WTC11 (cell line): ENCODE results near the gene BTBD9. TPM values are rescaled to one million over a fixed set of nuclear protein-coding genes. Genes with fewer than 3 reads are reported as not detected.

ENCODE experiments used
- ATAC-seq: fragments of 200-7000 bp; cut with Tn5 transposase; 2 replicates; pipeline ENCODE4 v1.10.0; 2021; ENCODE audit warnings: mild to moderate bottlenecking, moderate library complexity
- CTCF ChIA-PET: fragments of 300-600 bp; sonication (Branson Sonifier 250); formaldehyde crosslinking; loops from one replicate; lab custom pipeline; 2021; ENCODE audit warnings: antibody characterized with exemption; lab: Charles Lee
- POLR2A ChIA-PET: fragments of 350-600 bp; sonication (Branson Sonifier 250); formaldehyde crosslinking; loops from one replicate; lab custom pipeline; 2021; ENCODE audit warnings: antibody characterized with exemption; lab: Charles Lee
- DNase-seq: peaks from one replicate; pipeline ENCODE4 v3.0.0; 2021; ENCODE audit warnings: low spot score
- H3K27ac Mint-ChIP-seq: 2 replicates; pipeline ENCODE4 v1.8.0; 2021; ENCODE audit warnings: mixed read lengths
- H3K27me3 Mint-ChIP-seq: 2 replicates; pipeline ENCODE4 v1.8.0; 2021; ENCODE audit warnings: low read depth, mild to moderate bottlenecking, moderate library complexity, mixed read lengths
- H3K36me3 Mint-ChIP-seq: 2 replicates; pipeline ENCODE4 v1.8.0; 2021; ENCODE audit warnings: mixed read lengths
- H3K4me1 Mint-ChIP-seq: 2 replicates; pipeline ENCODE4 v1.8.0; 2022; ENCODE audit warnings: mixed read lengths
- H3K4me3 Mint-ChIP-seq: 2 replicates; pipeline ENCODE4 v1.8.0; 2021; ENCODE audit warnings: mild to moderate bottlenecking, moderate library complexity, mixed read lengths
- H3K9me3 Mint-ChIP-seq: 2 replicates; pipeline ENCODE4 v1.8.0; 2021; ENCODE audit warnings: mixed read lengths
- ELF4 ChIP-seq: sonication (generic); formaldehyde crosslinking; IDR thresholded peaks from 2 replicates; pipeline ENCODE4 v1.8.1; 2022; ENCODE audit warnings: low read depth, mild to moderate bottlenecking, moderate library complexity, missing genetic modification reagents
- FOXJ3 ChIP-seq: sonication (generic); formaldehyde crosslinking; IDR thresholded peaks from 2 replicates; pipeline ENCODE4 v1.9.0; 2021; ENCODE audit warnings: missing genetic modification reagents, mild to moderate bottlenecking, borderline replicate concordance
- GABPB1 ChIP-seq: sonication (generic); formaldehyde crosslinking; IDR thresholded peaks from 2 replicates; pipeline ENCODE4 v1.8.1; 2023; ENCODE audit warnings: mild to moderate bottlenecking, missing genetic modification reagents
- KAT7 ChIP-seq: sonication (generic); formaldehyde crosslinking; IDR thresholded peaks from 2 replicates; pipeline ENCODE4 v1.8.1; 2023; ENCODE audit warnings: missing genetic modification reagents, mild to moderate bottlenecking, borderline replicate concordance
- NFATC4 ChIP-seq: fragments of 250-450 bp; sonication (Bioruptor Pico); IDR thresholded peaks from 2 replicates; pipeline ENCODE4 v1.9.0; 2021; ENCODE audit warnings: mild to moderate bottlenecking
- NR2C2 ChIP-seq: sonication (generic); formaldehyde crosslinking; IDR thresholded peaks from 2 replicates; pipeline ENCODE4 v1.8.0; 2022; ENCODE audit warnings: mild to moderate bottlenecking, missing genetic modification reagents
- TP53 ChIP-seq: sonication (generic); formaldehyde crosslinking; IDR thresholded peaks from 2 replicates; pipeline ENCODE4 v1.8.1; 2023; ENCODE audit warnings: mild to moderate bottlenecking, missing genetic modification reagents
- ZNF219 ChIP-seq: sonication (generic); formaldehyde crosslinking; IDR thresholded peaks from 2 replicates; pipeline ENCODE4 v1.8.0; 2023; ENCODE audit warnings: missing genetic modification reagents, mild to moderate bottlenecking, borderline replicate concordance
- ZNF671 ChIP-seq: fragments of 250-450 bp; sonication (Bioruptor Pico); IDR thresholded peaks from 2 replicates; pipeline ENCODE4 v1.8.0; 2021; ENCODE audit warnings: mild to moderate bottlenecking
- total RNA-seq: library from RNA; stranded (reverse); gene quantifications from 3 replicates; pipeline ENCODE4 v1.2.3, GENCODE V29; 2021
- TF ChIP-seq, protein P1 (sequence below): fragments of 250-450 bp; sonication (Bioruptor Pico); IDR thresholded peaks from 2 replicates; pipeline ENCODE4 v1.9.0; 2021; ENCODE audit warnings: mild to moderate bottlenecking, borderline replicate concordance
- TF ChIP-seq, protein P2 (sequence below): fragments of 250-450 bp; sonication (Bioruptor Pico); IDR thresholded peaks from 2 replicates; pipeline ENCODE4 v1.9.0; 2021; ENCODE audit warnings: moderate library complexity, mild to moderate bottlenecking, inconsistent platforms, borderline replicate concordance
- TF ChIP-seq, protein P3 (sequence below): sonication (generic); formaldehyde crosslinking; IDR thresholded peaks from 2 replicates; pipeline ENCODE4 v1.8.0; 2022; ENCODE audit warnings: mild to moderate bottlenecking, missing genetic modification reagents
- TF ChIP-seq, protein P4 (sequence below): sonication (generic); formaldehyde crosslinking; IDR thresholded peaks from 2 replicates; pipeline ENCODE4 v1.8.0; 2023; ENCODE audit warnings: missing genetic modification reagents
- TF ChIP-seq, protein P5 (sequence below): fragments of 250-450 bp; sonication (Bioruptor Pico); IDR thresholded peaks from 2 replicates; pipeline ENCODE4 v1.9.0; 2021; ENCODE audit warnings: mild to moderate bottlenecking
- TF ChIP-seq, protein P6 (sequence below): sonication (generic); formaldehyde crosslinking; IDR thresholded peaks from 2 replicates; pipeline ENCODE4 v1.8.1; 2023; ENCODE audit warnings: mild to moderate bottlenecking, missing genetic modification reagents
- TF ChIP-seq, protein P7 (sequence below): sonication (generic); formaldehyde crosslinking; IDR thresholded peaks from 2 replicates; pipeline ENCODE4 v1.8.1; 2023; ENCODE audit warnings: mild to moderate bottlenecking, missing genetic modification reagents, borderline replicate concordance
- TF ChIP-seq, protein P8 (sequence below): sonication (generic); formaldehyde crosslinking; IDR thresholded peaks from 2 replicates; pipeline ENCODE4 v1.8.0; 2022; ENCODE audit warnings: mild to moderate bottlenecking, missing genetic modification reagents
- TF ChIP-seq, protein P9 (sequence below): sonication (generic); formaldehyde crosslinking; IDR thresholded peaks from 2 replicates; pipeline ENCODE4 v1.8.1; 2023; ENCODE audit warnings: mild to moderate bottlenecking, missing genetic modification reagents, moderate library complexity
- TF ChIP-seq, protein P10 (sequence below): sonication (generic); formaldehyde crosslinking; IDR thresholded peaks from 2 replicates; pipeline ENCODE4 v1.8.1; 2022; ENCODE audit warnings: low read depth, missing genetic modification reagents, borderline replicate concordance

Gene BTBD9
- total RNA-seq, 1 experiment from 2014 or later = 4.2 TPM

DNA sequence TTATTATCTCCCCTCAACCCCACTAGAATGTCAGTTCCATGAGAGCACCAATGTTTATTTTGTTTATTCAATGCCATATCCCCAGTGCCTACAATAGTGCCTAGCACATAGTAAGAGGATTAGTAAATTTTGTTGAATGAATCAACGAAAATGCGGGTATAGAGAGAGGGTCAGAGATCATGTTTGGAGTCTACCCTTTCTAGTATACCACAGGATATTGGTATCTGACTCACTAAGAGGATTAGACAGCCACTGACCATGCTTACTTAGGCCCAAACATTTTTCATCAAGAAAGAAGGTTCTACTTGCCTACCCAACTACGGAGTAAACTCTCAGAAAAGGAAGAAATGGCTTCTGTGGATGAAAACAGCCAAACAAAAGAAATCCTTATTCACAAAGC, 356.8 kb downstream of the BTBD9 start:
- CTCF ChIA-PET = no interaction called here
- no peaks in the 10 kb centered on the region for H3K27me3 Mint-ChIP-seq
- ATAC-seq = no peak

More for the DNA sequence above, 356.8 kb downstream of the BTBD9 start:
- Mint-ChIP-seq H3K9me3 (no peaks in the 10 kb centered on the region), H3K4me1 (peaks cover 26% of the 10 kb centered on the region), H3K4me3 (no peak overlapping the region), H3K36me3 (no peaks in the 10 kb centered on the region), H3K27ac (no peak overlapping the region)
- TF ChIP-seq, protein P1, sequence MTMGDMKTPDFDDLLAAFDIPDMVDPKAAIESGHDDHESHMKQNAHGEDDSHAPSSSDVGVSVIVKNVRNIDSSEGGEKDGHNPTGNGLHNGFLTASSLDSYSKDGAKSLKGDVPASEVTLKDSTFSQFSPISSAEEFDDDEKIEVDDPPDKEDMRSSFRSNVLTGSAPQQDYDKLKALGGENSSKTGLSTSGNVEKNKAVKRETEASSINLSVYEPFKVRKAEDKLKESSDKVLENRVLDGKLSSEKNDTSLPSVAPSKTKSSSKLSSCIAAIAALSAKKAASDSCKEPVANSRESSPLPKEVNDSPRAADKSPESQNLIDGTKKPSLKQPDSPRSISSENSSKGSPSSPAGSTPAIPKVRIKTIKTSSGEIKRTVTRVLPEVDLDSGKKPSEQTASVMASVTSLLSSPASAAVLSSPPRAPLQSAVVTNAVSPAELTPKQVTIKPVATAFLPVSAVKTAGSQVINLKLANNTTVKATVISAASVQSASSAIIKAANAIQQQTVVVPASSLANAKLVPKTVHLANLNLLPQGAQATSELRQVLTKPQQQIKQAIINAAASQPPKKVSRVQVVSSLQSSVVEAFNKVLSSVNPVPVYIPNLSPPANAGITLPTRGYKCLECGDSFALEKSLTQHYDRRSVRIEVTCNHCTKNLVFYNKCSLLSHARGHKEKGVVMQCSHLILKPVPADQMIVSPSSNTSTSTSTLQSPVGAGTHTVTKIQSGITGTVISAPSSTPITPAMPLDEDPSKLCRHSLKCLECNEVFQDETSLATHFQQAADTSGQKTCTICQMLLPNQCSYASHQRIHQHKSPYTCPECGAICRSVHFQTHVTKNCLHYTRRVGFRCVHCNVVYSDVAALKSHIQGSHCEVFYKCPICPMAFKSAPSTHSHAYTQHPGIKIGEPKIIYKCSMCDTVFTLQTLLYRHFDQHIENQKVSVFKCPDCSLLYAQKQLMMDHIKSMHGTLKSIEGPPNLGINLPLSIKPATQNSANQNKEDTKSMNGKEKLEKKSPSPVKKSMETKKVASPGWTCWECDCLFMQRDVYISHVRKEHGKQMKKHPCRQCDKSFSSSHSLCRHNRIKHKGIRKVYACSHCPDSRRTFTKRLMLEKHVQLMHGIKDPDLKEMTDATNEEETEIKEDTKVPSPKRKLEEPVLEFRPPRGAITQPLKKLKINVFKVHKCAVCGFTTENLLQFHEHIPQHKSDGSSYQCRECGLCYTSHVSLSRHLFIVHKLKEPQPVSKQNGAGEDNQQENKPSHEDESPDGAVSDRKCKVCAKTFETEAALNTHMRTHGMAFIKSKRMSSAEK (CRISPR knock-in tag) = no peak
- TF ChIP-seq, protein P2, sequence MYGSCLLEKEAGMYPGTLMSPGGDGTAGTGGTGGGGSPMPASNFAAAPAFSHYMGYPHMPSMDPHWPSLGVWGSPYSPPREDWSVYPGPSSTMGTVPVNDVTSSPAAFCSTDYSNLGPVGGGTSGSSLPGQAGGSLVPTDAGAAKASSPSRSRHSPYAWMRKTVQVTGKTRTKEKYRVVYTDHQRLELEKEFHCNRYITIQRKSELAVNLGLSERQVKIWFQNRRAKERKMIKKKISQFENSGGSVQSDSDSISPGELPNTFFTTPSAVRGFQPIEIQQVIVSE (CRISPR knock-in tag) = no peak
- TF ChIP-seq NFATC4 (CRISPR knock-in tag) = no peak
- TF ChIP-seq, protein P3, sequence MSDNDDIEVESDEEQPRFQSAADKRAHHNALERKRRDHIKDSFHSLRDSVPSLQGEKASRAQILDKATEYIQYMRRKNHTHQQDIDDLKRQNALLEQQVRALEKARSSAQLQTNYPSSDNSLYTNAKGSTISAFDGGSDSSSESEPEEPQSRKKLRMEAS (CRISPR knock-in tag) = no peak
- TF ChIP-seq, protein P4, sequence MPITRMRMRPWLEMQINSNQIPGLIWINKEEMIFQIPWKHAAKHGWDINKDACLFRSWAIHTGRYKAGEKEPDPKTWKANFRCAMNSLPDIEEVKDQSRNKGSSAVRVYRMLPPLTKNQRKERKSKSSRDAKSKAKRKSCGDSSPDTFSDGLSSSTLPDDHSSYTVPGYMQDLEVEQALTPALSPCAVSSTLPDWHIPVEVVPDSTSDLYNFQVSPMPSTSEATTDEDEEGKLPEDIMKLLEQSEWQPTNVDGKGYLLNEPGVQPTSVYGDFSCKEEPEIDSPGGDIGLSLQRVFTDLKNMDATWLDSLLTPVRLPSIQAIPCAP = no peak
- no peak for TF ChIP-seq GABPB1 (CRISPR knock-in tag)
- TF ChIP-seq, protein P5, sequence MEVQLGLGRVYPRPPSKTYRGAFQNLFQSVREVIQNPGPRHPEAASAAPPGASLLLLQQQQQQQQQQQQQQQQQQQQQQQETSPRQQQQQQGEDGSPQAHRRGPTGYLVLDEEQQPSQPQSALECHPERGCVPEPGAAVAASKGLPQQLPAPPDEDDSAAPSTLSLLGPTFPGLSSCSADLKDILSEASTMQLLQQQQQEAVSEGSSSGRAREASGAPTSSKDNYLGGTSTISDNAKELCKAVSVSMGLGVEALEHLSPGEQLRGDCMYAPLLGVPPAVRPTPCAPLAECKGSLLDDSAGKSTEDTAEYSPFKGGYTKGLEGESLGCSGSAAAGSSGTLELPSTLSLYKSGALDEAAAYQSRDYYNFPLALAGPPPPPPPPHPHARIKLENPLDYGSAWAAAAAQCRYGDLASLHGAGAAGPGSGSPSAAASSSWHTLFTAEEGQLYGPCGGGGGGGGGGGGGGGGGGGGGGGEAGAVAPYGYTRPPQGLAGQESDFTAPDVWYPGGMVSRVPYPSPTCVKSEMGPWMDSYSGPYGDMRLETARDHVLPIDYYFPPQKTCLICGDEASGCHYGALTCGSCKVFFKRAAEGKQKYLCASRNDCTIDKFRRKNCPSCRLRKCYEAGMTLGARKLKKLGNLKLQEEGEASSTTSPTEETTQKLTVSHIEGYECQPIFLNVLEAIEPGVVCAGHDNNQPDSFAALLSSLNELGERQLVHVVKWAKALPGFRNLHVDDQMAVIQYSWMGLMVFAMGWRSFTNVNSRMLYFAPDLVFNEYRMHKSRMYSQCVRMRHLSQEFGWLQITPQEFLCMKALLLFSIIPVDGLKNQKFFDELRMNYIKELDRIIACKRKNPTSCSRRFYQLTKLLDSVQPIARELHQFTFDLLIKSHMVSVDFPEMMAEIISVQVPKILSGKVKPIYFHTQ (CRISPR knock-in tag) = no peak
- no peak for TF ChIP-seq FOXJ3 (CRISPR knock-in tag)
- TF ChIP-seq, protein P6, sequence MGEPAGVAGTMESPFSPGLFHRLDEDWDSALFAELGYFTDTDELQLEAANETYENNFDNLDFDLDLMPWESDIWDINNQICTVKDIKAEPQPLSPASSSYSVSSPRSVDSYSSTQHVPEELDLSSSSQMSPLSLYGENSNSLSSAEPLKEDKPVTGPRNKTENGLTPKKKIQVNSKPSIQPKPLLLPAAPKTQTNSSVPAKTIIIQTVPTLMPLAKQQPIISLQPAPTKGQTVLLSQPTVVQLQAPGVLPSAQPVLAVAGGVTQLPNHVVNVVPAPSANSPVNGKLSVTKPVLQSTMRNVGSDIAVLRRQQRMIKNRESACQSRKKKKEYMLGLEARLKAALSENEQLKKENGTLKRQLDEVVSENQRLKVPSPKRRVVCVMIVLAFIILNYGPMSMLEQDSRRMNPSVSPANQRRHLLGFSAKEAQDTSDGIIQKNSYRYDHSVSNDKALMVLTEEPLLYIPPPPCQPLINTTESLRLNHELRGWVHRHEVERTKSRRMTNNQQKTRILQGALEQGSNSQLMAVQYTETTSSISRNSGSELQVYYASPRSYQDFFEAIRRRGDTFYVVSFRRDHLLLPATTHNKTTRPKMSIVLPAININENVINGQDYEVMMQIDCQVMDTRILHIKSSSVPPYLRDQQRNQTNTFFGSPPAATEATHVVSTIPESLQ (CRISPR knock-in tag) = no peak
- TF ChIP-seq KAT7 (CRISPR knock-in tag) = no peak
- no peak for TF ChIP-seq ZNF219 (CRISPR knock-in tag)
- TF ChIP-seq ZNF671 (CRISPR knock-in tag) = no peak
- TF ChIP-seq, protein P7, sequence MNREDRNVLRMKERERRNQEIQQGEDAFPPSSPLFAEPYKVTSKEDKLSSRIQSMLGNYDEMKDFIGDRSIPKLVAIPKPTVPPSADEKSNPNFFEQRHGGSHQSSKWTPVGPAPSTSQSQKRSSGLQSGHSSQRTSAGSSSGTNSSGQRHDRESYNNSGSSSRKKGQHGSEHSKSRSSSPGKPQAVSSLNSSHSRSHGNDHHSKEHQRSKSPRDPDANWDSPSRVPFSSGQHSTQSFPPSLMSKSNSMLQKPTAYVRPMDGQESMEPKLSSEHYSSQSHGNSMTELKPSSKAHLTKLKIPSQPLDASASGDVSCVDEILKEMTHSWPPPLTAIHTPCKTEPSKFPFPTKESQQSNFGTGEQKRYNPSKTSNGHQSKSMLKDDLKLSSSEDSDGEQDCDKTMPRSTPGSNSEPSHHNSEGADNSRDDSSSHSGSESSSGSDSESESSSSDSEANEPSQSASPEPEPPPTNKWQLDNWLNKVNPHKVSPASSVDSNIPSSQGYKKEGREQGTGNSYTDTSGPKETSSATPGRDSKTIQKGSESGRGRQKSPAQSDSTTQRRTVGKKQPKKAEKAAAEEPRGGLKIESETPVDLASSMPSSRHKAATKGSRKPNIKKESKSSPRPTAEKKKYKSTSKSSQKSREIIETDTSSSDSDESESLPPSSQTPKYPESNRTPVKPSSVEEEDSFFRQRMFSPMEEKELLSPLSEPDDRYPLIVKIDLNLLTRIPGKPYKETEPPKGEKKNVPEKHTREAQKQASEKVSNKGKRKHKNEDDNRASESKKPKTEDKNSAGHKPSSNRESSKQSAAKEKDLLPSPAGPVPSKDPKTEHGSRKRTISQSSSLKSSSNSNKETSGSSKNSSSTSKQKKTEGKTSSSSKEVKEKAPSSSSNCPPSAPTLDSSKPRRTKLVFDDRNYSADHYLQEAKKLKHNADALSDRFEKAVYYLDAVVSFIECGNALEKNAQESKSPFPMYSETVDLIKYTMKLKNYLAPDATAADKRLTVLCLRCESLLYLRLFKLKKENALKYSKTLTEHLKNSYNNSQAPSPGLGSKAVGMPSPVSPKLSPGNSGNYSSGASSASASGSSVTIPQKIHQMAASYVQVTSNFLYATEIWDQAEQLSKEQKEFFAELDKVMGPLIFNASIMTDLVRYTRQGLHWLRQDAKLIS (CRISPR knock-in tag) = no peak
- TF ChIP-seq, protein P8, sequence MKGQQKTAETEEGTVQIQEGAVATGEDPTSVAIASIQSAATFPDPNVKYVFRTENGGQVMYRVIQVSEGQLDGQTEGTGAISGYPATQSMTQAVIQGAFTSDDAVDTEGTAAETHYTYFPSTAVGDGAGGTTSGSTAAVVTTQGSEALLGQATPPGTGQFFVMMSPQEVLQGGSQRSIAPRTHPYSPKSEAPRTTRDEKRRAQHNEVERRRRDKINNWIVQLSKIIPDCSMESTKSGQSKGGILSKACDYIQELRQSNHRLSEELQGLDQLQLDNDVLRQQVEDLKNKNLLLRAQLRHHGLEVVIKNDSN (CRISPR knock-in tag) = no peak
- no peak for TF ChIP-seq ELF4 (CRISPR knock-in tag)
- TF ChIP-seq, protein P9, sequence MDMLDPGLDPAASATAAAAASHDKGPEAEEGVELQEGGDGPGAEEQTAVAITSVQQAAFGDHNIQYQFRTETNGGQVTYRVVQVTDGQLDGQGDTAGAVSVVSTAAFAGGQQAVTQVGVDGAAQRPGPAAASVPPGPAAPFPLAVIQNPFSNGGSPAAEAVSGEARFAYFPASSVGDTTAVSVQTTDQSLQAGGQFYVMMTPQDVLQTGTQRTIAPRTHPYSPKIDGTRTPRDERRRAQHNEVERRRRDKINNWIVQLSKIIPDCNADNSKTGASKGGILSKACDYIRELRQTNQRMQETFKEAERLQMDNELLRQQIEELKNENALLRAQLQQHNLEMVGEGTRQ (CRISPR knock-in tag) = no peak
- TF ChIP-seq NR2C2 (CRISPR knock-in tag) = no peak
- TF ChIP-seq, protein P10, sequence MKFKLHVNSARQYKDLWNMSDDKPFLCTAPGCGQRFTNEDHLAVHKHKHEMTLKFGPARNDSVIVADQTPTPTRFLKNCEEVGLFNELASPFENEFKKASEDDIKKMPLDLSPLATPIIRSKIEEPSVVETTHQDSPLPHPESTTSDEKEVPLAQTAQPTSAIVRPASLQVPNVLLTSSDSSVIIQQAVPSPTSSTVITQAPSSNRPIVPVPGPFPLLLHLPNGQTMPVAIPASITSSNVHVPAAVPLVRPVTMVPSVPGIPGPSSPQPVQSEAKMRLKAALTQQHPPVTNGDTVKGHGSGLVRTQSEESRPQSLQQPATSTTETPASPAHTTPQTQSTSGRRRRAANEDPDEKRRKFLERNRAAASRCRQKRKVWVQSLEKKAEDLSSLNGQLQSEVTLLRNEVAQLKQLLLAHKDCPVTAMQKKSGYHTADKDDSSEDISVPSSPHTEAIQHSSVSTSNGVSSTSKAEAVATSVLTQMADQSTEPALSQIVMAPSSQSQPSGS (CRISPR knock-in tag) = no peak
- no peak for TF ChIP-seq TP53
- DNase-seq = no peak
- POLR2A ChIA-PET = no interaction called here
